ENCODE results near the gene SPEG.
"Not testable (repeated sequence)": the region's sequence is repeated elsewhere in the genome, so short reads cannot be mapped to it uniquely, and the experiment has no call there.

Gene SPEG

DNA sequence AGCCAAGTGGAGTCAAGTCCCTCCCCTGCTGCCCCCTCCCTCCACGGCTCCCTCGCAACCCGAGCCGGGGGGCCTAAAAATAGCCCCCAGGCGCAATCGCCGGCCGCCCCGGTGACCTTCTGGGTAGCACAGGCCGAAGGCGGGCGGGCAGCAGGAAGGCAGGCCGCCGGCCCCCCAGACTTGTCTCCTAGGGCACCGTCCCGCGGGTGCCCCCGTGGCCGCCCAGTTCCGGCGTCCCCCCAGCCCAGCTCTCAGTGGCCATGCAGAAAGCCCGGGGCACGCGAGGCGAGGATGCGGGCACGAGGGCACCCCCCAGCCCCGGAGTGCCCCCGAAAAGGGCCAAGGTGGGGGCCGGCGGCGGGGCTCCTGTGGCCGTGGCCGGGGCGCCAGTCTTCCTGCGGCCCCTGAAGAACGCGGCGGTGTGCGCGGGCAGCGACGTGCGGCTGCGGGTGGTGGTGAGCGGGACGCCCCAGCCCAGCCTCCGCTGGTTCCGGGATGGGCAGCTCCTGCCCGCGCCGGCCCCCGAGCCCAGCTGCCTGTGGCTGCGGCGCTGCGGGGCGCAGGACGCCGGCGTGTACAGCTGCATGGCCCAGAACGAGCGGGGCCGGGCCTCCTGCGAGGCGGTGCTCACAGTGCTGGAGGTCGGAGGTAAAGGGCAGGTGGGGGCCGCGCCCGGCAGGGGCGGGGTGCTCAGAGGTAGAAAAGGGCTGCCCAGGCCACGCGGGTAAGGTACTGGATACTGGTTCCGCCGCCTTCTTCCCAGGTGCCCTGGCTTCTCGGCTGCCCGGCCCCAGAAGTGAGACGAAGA lies at the start of gene SPEG:
Gene SPEG (plus strand): TSS at position 126 of the 808 bp plus-strand sequence. CDS start 135 bp downstream, at position 261.
- no peak for DNase-seq

- DNase-seq, result no peak
Observed at GRCh38 chr2:219384859-219385258, 49.8 kb upstream of the SPEG start.

DNA sequence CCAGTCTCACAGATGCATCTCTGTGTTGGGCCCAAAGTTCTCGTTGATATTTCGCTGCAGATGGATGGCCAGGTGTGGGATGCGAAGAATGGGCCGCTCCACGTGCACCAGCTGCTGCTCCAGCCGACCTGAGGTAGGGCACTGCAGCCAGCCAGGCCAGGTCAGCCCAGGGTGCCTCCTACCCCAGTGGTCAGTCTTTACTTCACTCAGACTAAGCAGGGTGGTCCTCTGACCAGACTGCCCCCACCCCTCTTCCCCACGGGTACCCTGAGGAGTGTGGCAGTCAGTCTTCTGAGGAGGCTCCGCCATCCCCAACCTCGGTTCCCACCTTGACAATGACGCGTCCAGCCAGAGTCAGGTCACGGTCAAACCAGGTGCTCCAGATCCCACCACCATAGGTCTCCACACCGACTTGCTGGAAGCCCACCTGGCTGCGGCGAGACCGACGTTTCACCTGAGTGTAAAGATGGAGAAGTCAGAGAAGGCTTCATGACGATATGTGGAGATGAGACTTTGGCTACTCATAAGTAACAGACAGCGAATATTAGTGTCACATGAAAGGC lies 48.6 kb upstream of the SPEG start:
- no peak for DNase-seq

GRCh38 chr2:219386532-219387280 lies 47.9 kb upstream of the SPEG start:
- DNase-seq, result no peak

DNA sequence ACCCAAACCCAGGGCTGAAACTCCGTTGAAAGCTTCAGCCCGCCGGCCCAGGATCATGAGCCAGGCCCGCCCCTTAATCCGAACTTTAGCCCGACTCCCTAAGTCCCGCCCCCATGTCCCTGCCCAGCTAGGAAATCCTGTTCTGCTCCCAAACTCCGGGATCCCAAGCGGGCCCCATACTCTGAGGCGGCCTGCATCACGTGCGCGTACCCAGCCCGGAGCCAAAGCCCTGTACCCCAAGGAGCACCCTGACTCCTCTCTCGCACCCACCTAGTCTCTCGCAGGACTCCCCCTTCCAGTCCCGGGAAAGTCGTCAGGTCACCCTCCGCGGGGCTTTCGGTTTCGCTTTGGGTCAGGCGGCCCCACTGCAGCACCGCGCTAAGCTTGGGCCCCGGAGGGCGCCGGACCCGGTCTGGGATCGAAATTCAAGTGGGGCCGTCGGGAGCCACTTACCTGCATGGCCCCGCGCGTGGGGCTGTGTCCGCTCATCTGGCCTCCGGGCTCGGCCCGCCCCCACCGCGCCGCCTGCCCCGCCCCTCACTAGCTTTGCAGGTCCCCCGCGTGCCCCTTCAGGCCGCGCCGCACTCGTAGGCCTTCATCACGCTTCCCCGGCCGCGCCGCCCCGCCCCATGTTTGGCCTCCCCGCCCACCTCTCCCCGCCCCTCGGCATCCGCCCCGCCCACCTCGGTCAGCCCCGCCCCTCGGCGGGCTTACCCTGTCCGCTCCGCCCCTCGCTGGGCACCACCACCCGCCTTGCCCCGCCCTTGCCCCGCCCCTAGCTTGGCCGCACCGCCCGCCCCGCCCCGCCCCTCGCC lies 47.1 kb upstream of the SPEG start, which contains the start of gene DNPEP:
Gene DNPEP (minus strand): TSS at position 607 of the 815 bp plus-strand sequence. CDS start 118 bp downstream, at position 489.
- DNase-seq, result peak; percentile 68

- peak; percentile 95 for DNase-seq
Observed at GRCh38 chr2:219388121-219388906, 46.3 kb upstream of the SPEG start.

DNA sequence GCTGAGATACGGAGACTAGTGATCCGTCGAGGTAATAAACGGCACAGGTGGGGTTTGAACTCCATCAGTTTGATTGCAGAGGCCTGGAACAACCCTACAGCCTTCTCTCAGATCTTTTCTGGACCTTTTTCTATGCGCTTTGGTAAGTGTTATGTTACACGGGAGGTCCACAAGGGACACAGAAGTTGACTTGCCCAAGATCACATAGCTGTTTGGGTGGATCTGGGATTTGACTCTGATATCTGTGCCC lies 45.8 kb upstream of the SPEG start:
- no peak for DNase-seq

- DNase-seq, result no peak
Observed at GRCh38 chr2:219392754-219393153, 41.9 kb upstream of the SPEG start.

GRCh38 chr2:219395056-219395455 lies 39.6 kb upstream of the SPEG start:
- DNase-seq, result not testable (repeated sequence)

DNA sequence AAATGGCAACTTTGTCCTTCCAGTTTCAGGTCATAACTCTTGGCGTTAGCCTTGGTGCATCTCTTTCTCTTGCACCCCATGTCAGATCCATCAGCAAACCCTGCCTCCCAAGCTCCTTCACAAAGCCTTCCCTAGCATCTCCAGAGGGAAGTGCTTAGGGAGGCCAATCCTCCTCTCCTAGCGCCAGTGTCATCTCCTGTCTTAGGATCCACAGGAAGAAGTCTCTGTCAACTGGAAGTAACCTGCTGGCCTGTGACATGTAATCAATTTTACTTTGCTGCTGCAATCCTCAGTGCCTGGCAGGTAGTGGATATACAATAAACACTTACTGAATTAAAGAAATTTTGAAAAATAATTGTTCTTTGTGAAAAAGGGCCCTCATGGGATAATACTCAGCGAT lies 39.0 kb upstream of the SPEG start:
- no peak for DNase-seq

DNA sequence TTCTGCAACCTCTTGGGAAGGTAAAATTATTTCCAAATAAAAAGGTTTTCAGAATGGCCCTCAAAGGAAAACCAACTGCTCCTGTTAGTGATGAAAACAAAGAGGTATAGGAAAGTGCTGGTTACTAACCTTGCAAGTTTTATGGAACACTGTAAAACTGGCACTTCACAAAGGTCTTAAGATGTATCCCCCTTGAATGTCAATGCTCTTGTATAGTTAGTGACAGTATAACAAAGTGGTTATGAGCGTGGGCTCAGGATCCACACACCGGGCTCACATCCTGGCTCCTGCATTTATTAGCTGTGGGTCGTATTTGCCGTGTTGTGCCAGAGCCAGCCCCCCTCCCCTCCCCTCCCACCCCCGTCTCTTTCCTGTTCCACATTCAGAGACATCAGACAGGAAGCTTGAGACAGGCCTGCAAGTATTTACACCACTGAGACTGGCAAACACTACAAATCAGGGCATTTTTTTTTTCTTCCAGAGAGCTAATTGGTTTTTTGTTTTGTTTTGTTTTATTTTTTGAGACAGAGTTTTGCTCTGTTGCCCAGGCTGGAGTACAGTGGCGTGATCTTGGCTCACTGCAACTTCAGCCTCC lies 37.7 kb upstream of the SPEG start:
- no peak for DNase-seq

DNA sequence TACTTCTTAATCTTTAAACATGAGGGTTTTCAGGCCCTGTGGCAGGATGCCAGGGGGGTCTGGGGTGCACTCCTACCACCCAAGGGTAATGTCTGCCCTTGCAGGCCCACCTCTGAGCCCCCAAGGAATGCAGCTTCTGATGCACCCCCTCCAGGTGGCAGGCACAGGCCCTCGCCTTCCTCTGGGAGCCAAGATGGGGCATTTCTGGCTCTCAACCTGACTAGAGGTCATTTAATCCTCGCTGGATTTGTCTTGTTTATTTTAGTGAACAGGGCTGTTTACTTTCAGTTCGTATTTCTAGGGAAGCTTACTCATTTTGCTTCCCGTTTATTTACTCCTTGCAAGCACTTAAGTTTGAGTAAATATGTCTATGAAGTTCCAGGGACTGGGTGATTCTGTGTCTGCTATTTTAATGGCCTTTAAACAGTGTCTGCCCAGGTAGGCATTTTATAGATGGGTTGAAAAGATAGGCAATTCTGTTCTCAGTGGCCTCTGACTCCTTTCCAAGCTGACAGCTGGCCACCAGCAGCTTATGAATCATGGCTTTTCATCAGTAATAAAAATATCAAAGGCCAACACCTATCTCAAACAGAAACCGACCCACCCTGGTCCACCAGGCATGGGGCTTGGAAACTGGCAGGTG lies 35.8 kb upstream of the SPEG start:
- no peak for DNase-seq

DNA sequence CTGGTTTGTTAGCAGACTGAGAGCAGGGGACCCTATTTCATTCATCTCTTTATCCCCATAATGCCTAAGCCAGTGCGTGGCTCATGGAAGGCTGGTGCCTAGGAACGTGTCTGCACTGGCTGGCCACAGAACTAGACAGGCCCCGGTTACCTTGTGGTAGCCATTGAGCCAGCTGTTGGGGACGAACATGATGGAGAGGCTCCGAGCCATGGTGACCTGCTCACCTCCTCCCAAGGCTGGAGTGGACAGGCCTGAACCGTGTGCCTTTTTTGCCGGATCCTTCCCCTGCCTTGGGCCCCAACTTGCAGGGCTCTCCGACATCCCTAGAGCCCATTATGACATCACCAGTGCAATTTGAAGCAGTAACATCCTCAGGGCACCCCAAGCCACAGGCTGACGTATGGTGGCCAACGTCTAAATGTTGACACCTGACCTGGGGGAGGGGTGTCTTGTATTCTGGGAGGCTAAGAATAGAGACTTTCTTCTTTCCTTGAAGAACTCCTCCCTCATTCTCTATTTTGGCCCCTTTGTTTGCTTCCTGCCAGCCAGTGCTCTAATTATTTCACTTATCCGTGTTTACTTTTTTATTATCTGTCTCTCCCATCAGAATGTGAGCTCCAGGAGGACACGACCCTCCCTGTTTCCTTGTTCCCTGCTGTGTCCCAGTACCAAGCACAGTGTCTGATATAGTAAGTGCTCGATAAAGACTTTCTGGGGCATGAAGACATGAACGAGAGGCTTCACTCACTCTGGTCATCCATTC lies 34.7 kb upstream of the SPEG start:
- DNase-seq, result no peak

DNA sequence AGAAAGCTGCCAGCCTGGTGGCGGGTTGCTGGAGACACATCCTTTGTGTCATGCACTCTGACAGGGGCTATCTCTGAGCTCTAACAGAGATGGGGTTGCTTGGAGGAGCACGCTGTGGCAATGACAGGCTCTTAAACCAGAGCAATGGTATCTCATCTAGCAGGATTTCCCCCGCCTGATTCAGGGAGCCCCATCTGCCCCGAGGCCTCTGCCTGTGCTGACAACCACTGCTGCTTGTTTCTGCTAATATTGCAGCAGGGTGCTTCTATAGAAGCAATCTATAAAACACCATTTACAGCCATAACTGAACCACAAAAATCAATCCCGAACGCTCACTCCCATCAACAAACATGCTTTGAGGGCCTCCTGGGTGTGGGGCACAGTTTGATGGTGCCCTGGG lies 34.1 kb upstream of the SPEG start:
- no peak for DNase-seq

- no peak for DNase-seq
Observed at GRCh38 chr2:219401606-219402005, 33.0 kb upstream of the SPEG start.

- DNase-seq, result peak; percentile 40
Observed at GRCh38 chr2:219402665-219403515, 31.8 kb upstream of the SPEG start.

DNA sequence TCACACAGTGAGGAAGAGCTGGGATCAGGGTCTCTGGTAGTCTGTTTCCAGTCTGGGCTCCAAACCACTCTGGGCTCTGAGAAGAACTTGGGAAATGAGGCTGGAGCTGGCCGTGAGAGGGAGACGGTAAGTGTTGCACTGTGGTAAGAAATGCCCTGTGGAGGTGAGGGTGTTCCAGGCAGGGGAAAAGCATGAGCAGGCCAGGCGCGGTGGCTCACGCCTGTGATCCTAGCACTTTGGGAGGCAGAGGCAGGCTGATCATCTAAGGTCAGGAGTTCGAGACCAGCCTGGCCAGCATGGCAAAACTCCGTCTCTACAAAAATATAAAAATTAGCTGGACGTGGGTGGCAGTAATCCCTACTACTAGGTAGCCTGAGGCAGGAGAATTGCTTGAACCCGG lies 30.8 kb upstream of the SPEG start:
- no peak for DNase-seq

GRCh38 chr2:219404291-219404910 lies 30.2 kb upstream of the SPEG start:
- no peak for DNase-seq

GRCh38 chr2:219404954-219405353 lies 29.7 kb upstream of the SPEG start:
- DNase-seq, result no peak

Measured in T1000 (cell line).